Body of pancreas (tissue), 4 donors: ENCODE data around the gene MYO3A. TPM values are rescaled to one million over a fixed set of nuclear protein-coding genes. Genes with fewer than 3 reads are reported as not detected.
A peak's percentile ranks its signal among the peaks of the same experiment; 100 is the strongest.

Source experiments
- ATAC-seq: fragments of 150-250 bp; one replicate; pipeline ENCODE4 v1.9.1; 2016
- DNase-seq, 4 donors: peaks; one replicate each; pipeline ENCODE4 v3.0.0-alpha.2; 2019
- H3K27ac ChIP-seq, 4 donors: fragments of 200-600 bp; sonication (generic); 1 replicate in 3 of 4; 2 replicates in 1 of 4; pipeline versions ENCODE4 v1.5.1 to v1.6.1; 2016 to 2019; ENCODE audit warnings: mild to moderate bottlenecking in 1 of 4, mixed read lengths in 1 of 4, moderate library complexity in 1 of 4
- H3K27me3 ChIP-seq, 2 donors: fragments of 200-600 bp; sonication (generic); one replicate each; pipeline ENCODE4 v1.6.0; 2016; ENCODE audit warnings: mild to moderate bottlenecking in 1 of 2
- H3K36me3 ChIP-seq, 2 donors: fragments of 200-600 bp; sonication (generic); replicated peaks in 1 of 2; 2 replicates each; pipeline ENCODE4 v1.5.1; 2016; ENCODE audit warnings: low read depth in 2 of 2; ENCODE audit not compliant: insufficient read depth in 1 of 2
- H3K4me1 ChIP-seq: fragments of 200-600 bp; sonication (generic); one replicate; pipeline ENCODE4 v1.6.0; 2016
- H3K4me3 ChIP-seq, 2 donors: fragments of 200-600 bp; sonication (generic); 1 replicate in 1 of 2; 2 replicates in 1 of 2; pipeline ENCODE4 v1.5.1; 2016 to 2019
- H3K9me3 ChIP-seq, 3 donors: fragments of 200-600 bp; sonication (generic); 1 replicate in 2 of 3; 2 replicates in 1 of 3; pipeline ENCODE4 v1.5.1; 2016
- POLR2A ChIP-seq, 3 donors: fragments of 450-650 bp; IDR thresholded peaks; one replicate each; pipeline ENCODE4 v1.6.1; 2016; ENCODE audit warnings: antibody characterized with exemption in 3 of 3, mild to moderate bottlenecking in 2 of 3
- WGBS, 2 donors: methylation state at CpG; one replicate each; pipeline ENCODE4 v1.1.5; 2017; 5-methylcytosine and 5-hydroxymethylcytosine counted together
- intact Hi-C: fragments of 100-400 bp; cut with DNase I; formaldehyde crosslinking; loops from one replicate; pipeline ENCODE4 v1.15.1; 2023
- total RNA-seq, 2 donors: library from RNA; depleted of rRNA; stranded (reverse); fragments of >200 nt; gene quantifications; one replicate each; pipeline ENCODE4 v1.1.0, GENCODE V29; 2016
- TF ChIP-seq, protein P1 (sequence below), 7 experiments: fragments of 450-650 bp in 4 of 7; fragments of 200-600 bp in 3 of 7; sonication (generic) in 3 of 7; IDR thresholded peaks; one replicate each; pipeline ENCODE4 v1.5.1; 2016 to 2019; ENCODE audit warnings: antibody characterized with exemption in 7 of 7

MYO3A gene
- total RNA-seq, 2 donors from 2014 or later, result 1.6 to 3.4 TPM

DNA sequence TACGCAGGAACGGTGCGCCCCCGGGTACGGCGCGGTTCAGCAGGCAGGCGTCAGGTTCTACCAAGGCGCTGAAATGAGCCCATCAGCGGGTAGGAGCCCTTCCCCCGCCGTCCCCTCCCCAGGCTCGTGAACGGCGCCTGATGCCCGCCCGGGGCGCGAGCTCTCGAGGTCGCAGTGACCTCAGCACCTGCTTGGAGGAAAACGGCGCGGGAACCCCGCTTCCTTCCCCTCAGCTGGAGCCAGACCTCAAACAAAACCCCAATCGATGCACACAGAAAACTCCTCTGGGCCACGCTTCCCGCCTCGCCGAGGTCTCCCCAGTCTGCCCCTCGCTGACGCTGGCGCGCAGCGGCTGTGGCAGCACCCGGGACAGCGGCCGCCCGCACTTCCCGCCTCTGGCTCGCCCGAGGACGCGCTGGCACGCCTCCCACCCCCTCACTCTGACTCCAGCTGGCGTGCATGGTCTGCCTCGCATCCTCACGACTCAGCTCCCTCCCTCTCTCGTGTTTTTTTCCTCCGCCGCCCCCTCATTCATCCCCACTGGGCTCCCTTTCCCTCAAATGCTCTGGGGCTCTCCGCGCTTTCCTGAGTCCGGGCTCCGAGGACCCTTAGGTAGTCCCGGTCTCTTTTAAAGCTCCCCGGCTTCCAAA lies 282.0 kb downstream of the MYO3A start:
- 1 to 3% methylated on average over 40 to 55 of the region's 57 CpGs for WGBS, 2 donors
- no peaks in the 10 kb centered on the region for H3K36me3 ChIP-seq
- peaks cover 0 to 38% of the 10 kb centered on the region in 2 donors for H3K27me3 ChIP-seq
- peak overlapping the region in 1 of 4 donors; percentile 6 for H3K27ac ChIP-seq
- H3K4me1 ChIP-seq, result peaks cover 37% of the 10 kb centered on the region
- peak; percentile 37 to 64 (median 44) for DNase-seq
- H3K9me3 ChIP-seq, result no peaks in the 10 kb centered on the region
- H3K4me3 ChIP-seq, result no peak overlapping the region
- intact Hi-C loops, result no loop called here
- TF ChIP-seq POLR2A (IDR thresholded peaks at IDR 0.05), result peak in 2 of 3 donors; percentile 14 to 37
- TF ChIP-seq, protein P1, sequence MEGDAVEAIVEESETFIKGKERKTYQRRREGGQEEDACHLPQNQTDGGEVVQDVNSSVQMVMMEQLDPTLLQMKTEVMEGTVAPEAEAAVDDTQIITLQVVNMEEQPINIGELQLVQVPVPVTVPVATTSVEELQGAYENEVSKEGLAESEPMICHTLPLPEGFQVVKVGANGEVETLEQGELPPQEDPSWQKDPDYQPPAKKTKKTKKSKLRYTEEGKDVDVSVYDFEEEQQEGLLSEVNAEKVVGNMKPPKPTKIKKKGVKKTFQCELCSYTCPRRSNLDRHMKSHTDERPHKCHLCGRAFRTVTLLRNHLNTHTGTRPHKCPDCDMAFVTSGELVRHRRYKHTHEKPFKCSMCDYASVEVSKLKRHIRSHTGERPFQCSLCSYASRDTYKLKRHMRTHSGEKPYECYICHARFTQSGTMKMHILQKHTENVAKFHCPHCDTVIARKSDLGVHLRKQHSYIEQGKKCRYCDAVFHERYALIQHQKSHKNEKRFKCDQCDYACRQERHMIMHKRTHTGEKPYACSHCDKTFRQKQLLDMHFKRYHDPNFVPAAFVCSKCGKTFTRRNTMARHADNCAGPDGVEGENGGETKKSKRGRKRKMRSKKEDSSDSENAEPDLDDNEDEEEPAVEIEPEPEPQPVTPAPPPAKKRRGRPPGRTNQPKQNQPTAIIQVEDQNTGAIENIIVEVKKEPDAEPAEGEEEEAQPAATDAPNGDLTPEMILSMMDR (IDR thresholded peaks at IDR 0.05), result no peak
- peak; percentile 64 for ATAC-seq

DNA sequence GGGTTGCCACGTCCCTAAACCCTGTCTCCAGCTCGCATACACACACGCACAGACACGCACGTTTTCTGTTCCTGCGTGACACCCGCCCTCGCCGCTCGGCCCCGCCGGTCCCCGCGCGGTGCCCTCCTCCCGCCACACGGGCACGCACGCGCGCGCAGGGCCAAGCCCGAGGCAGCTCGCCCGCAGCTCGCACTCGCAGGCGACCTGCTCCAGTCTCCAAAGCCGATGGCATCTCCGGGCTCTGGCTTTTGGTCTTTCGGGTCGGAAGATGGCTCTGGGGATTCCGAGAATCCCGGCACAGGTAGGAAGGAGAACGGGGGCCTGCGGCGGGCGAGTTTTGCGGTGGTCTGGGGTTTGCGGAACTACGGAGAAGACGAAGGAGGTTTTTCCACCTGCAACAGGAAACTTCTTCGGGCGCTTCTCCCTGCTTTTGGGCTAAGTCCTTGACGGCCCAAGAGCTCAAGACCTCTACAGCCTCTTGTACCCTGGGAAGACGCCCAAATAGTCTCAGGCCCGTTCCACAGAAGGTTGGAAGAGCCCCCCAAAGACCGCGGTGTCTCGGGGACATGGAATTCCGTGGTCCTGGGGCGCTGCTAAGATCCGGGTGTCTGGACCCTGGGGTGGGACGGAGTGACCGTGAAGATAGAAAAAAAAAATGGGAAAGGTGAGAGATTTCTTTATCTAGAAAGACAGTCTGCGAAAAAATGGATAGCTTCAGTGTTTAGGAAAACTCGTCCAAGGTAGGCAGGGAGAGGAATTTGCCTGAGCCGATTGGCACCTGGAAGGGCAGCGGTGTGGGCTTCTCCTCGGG lies 282.8 kb downstream of the MYO3A start, which contains the start of gene GAD2:
GAD2 (plus strand) TSS at position 190 of the 811 bp plus-strand sequence; CDS start at position 226, 36 bp downstream.
- DNase-seq (peak in 1 of 4 donors; percentile 3), ATAC-seq (peak; percentile 23)
- intact Hi-C loops, result no loop called here
- H3K4me1 ChIP-seq, result peaks cover 37% of the 10 kb centered on the region
- WGBS, 2 donors, result 1 to 3% methylated on average over 36 to 60 of the region's 60 CpGs
- H3K27ac ChIP-seq, result peak within 1 kb of the TSS in 1 of 4 donors; percentile 6
- H3K4me3 ChIP-seq, result no peak within 1 kb of the TSS
- no peak for TF ChIP-seq POLR2A (IDR thresholded peaks at IDR 0.05)
- TF ChIP-seq, protein P1 (IDR thresholded peaks at IDR 0.05), result no peak
- no peaks in the 10 kb centered on the region for H3K9me3 ChIP-seq
- no peaks in the 10 kb centered on the region for H3K36me3 ChIP-seq
- H3K27me3 ChIP-seq, result peaks cover 0 to 44% of the 10 kb centered on the region in 2 donors

DNA sequence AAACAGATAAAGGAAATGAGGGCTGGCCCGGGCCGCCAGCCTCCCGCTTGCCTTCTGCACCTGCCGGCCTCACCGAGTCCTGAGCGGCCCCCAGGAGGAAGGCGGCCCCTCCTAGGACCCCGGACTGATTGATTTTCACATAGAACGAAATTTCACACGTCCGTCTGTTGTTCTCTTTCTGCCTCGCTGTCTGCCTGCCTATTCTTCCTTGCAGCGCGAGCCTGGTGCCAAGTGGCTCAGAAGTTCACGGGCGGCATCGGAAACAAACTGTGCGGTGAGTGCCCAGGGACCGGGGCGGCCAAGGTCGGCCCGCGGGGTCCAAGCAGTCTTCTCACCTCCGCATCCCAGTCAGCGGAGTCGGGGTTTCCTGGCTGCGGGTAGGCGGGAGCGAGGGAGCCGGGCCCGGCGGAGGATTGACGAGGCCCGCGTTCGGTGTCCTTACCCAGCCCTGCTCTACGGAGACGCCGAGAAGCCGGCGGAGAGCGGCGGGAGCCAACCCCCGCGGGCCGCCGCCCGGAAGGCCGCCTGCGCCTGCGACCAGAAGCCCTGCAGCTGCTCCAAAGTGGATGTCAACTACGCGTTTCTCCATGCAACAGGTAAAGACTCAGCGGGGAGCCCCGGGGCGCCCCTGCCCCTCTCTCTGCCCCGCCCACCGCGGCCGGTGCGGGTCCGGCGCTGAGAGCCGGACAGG lies 283.5 kb downstream of the MYO3A start:
- no peaks in the 10 kb centered on the region for H3K36me3 ChIP-seq
- DNase-seq, result no peak
- intact Hi-C loops, result no loop called here
- no peak overlapping the region for H3K4me3 ChIP-seq
- H3K27ac ChIP-seq, result no peak overlapping the region
- H3K27me3 ChIP-seq, result peaks cover 0 to 44% of the 10 kb centered on the region in 2 donors
- H3K4me1 ChIP-seq, result peaks cover 37% of the 10 kb centered on the region
- WGBS, 2 donors, result 2% methylated on average over 17 to 64 of the region's 64 CpGs
- TF ChIP-seq, protein P1 (IDR thresholded peaks at IDR 0.05), result no peak
- TF ChIP-seq POLR2A (IDR thresholded peaks at IDR 0.05), result no peak
- H3K9me3 ChIP-seq, result no peaks in the 10 kb centered on the region
- no peak for ATAC-seq

DNA sequence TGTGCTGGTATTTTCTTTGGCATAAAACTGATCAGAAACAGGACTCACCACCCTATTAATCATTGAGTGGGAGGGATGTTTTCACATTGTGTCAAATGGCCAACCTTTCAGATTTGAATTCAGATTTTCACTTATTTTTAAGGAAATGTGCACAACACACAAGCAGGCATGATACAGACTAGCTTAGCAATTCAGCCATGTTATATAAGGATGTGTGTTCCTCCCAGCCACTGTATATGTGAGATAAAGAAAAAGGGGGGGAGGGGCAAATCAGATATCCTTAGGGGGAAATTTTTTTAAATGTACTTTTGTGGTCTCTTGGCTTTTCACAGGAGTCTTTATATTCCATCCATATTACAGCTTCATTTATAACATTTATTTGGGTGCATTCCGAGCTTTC lies 285.6 kb downstream of the MYO3A start:
- DNase-seq (no peak), ATAC-seq (no peak)
- no peaks in the 10 kb centered on the region for H3K36me3 ChIP-seq
- H3K4me1 ChIP-seq, result peaks cover 36% of the 10 kb centered on the region
- no peak overlapping the region for H3K27ac ChIP-seq
- H3K27me3 ChIP-seq, result peaks cover 0 to 44% of the 10 kb centered on the region in 2 donors
- TF ChIP-seq POLR2A (IDR thresholded peaks at IDR 0.05), result no peak
- TF ChIP-seq, protein P1 (IDR thresholded peaks at IDR 0.05), result no peak
- no peak overlapping the region for H3K4me3 ChIP-seq
- no peaks in the 10 kb centered on the region for H3K9me3 ChIP-seq
- WGBS, 2 donors, result 43 to 68% methylated on average over 1 of the region's 1 CpG
- intact Hi-C loops, result no loop called here
